Spleen (tissue), 7 donors: ENCODE results near the gene GPNMB.

Experiments
- POLR2A ChIP-seq, 3 donors: fragments of 450-650 bp; IDR thresholded peaks; one replicate each; pipeline ENCODE4 v1.5.1; 2017; ENCODE audit warnings: antibody characterized with exemption in 3 of 3, mild to moderate bottlenecking in 1 of 3
- POLR2AphosphoS5 ChIP-seq, 3 donors: sonication (generic); formaldehyde crosslinking; IDR thresholded peaks; one replicate each; pipeline ENCODE4 v1.5.1; 2017; ENCODE audit warnings: antibody characterized with exemption in 3 of 3
- TF ChIP-seq, protein P1 (sequence below), 11 experiments: fragments of 200-600 bp in 7 of 11; fragments of 450-650 bp in 4 of 11; sonication (generic) in 4 of 11; IDR thresholded peaks in 8 of 11; conservative IDR thresholded peaks in 3 of 11; 1 replicate in 7 of 11; 2 replicates in 4 of 11; pipeline versions ENCODE4 v1.4.0 to v1.8.0; 2016 to 2021; ENCODE audit warnings: antibody characterized with exemption in 11 of 11, inconsistent platforms in 4 of 11, mild to moderate bottlenecking in 1 of 11
- donor health status: DM: no; HTN: no; CAD: no; lungs with moderate emphysema.
- donor health status: DM: no; HTN: no; CAD: no.
- donor health status: DM: no; HTN: no; CAD: no.

DNA sequence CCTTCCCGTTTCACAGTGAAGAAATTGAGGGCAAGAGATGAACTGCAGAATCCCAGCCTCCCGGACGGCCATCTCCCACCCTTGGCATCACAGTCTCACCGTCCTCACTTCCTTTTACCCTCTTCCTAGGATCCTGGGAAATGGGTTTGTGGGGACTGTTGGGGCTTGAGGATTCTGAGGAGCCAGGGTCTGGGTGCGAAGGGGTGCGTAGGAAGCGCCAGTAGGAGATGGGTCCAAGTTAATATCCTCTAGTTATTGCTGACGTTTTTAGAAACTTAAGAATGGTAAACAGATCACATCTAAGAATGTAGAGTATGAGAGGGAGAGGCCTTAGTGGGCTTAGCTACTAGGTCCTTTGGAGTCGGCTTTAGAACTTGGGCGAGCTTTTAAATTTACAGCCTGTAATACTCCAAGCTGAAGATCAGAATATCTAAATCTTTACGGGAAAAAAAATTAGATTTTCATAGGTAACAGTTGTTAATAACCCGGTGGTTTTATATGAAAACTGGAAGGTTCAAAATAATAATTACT, 53.3 kb downstream of the GPNMB start:
- TF ChIP-seq, protein P1, sequence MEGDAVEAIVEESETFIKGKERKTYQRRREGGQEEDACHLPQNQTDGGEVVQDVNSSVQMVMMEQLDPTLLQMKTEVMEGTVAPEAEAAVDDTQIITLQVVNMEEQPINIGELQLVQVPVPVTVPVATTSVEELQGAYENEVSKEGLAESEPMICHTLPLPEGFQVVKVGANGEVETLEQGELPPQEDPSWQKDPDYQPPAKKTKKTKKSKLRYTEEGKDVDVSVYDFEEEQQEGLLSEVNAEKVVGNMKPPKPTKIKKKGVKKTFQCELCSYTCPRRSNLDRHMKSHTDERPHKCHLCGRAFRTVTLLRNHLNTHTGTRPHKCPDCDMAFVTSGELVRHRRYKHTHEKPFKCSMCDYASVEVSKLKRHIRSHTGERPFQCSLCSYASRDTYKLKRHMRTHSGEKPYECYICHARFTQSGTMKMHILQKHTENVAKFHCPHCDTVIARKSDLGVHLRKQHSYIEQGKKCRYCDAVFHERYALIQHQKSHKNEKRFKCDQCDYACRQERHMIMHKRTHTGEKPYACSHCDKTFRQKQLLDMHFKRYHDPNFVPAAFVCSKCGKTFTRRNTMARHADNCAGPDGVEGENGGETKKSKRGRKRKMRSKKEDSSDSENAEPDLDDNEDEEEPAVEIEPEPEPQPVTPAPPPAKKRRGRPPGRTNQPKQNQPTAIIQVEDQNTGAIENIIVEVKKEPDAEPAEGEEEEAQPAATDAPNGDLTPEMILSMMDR (IDR thresholded peaks at IDR 0.05 in 8 of 11, conservative IDR thresholded peaks at IDR 0.05 in 3 of 11): no peak
- no peak for TF ChIP-seq POLR2AphosphoS5 (IDR thresholded peaks at IDR 0.05)
- no peak for TF ChIP-seq POLR2A (IDR thresholded peaks at IDR 0.05)
